Lower leg skin (tissue), 3 donors: Measurements from ENCODE around the gene TMEM254.
"Not testable (repeated sequence)": the region's sequence is repeated elsewhere in the genome, so short reads cannot be mapped to it uniquely, and the experiment has no call there.

Experiments
- CTCF ChIP-seq, 3 donors: fragments of 450-650 bp; IDR thresholded peaks; one replicate each; pipeline ENCODE4 v1.5.1; 2016; ENCODE audit warnings: antibody characterized with exemption in 3 of 3, mild to moderate bottlenecking in 3 of 3, moderate library complexity in 2 of 3
- POLR2A ChIP-seq, 2 donors: fragments of 450-650 bp; IDR thresholded peaks; one replicate each; pipeline ENCODE4 v1.6.1; 2016 to 2017; ENCODE audit warnings: antibody characterized with exemption in 2 of 2, mild to moderate bottlenecking in 1 of 2, moderate library complexity in 1 of 2

DNA sequence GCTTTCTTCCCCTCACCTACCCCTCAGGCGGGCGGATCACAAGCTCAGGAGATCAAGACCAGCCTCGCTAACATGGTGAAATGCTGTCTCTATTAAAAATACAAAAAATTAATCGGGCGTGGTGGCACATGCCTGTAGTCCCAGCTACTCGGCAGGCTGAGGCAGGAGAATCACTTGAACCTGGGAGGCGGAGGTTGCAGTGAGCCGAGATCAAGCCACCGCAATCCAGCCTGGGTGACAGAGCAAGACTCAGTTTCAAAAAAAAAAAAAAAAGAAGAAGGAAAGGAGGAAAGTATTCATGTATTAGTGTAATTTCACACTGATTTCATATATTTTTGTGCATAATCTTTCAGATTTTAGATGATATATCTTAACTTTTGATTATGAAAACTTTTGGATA, 55.2 kb downstream of the TMEM254 start:
- TF ChIP-seq CTCF, POLR2A (IDR thresholded peaks at IDR 0.05): not testable (repeated sequence)
